Fibroblast of mammary gland (primary cell): ENCODE results near the gene NUDT14.

Experiments used
- DNase-seq: peaks from one replicate; pipeline ENCODE4 v3.0.0-alpha.2; 2010; ENCODE audit warnings: low read depth
- H3K4me3 ChIP-seq: 2 replicates; pipeline ENCODE4 v1.5.1; 2011; ENCODE audit warnings: low read depth, mild to moderate bottlenecking, low read length, moderate library complexity; ENCODE audit not compliant: control insufficient read depth
- TF ChIP-seq, protein P1 (sequence below): conservative IDR thresholded peaks from 2 replicates; pipeline ENCODE4 v1.5.1; 2011; ENCODE audit warnings: low read depth, low read length, inconsistent platforms; ENCODE audit not compliant: control insufficient read depth, insufficient read depth

Gene NUDT14

DNA sequence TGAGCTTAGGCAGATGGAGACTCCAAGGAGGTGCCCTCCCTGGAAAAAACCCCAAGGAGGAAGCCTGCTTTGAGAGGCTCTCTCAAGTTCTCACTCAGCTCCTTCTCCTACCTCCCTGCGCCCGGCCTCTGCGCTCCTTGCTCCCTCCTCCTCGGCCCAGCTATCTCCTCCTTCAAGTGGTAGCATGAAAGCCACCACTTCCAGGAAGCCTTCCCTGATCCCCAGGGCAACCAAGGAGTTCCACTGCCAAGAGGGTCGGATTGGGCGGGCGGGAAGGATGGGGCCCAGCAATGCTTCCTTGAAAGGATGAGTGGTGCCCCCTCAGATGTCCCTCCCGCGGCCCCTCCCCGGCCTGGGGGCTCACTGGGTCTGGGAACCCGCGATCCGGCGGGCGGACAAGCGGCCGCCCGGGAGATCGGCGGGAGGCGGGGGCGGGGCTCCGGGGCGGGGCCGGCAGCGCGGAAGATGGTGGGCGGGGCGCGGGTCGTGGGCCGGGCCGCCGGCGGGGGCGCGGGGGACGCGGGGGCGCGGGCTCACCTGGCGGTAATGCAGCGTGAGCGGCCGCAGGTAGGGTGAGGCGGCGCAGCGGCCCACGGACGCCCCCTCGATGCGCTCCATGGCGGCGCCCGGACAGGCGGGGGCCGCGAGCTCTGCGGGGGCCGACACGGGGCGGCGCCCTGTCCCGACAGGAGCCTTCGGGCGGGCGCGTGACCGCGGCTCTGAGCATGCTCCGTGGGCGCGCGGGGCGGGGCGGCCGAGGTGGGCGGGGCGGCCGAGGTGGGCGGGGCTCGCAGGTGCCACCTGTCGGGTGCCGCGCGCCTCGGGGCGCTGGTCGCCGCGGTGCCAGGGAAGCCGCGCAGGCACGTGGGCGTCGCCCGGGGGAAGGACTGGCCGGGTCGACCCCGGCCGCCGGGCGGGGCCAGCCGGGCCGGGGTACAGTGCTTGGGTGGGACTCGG is at the start of gene NUDT14:
NUDT14 (minus strand) TSS at position 721 of the 957 bp plus-strand sequence; CDS start at position 618, 103 bp downstream.
- TF ChIP-seq, protein P1, sequence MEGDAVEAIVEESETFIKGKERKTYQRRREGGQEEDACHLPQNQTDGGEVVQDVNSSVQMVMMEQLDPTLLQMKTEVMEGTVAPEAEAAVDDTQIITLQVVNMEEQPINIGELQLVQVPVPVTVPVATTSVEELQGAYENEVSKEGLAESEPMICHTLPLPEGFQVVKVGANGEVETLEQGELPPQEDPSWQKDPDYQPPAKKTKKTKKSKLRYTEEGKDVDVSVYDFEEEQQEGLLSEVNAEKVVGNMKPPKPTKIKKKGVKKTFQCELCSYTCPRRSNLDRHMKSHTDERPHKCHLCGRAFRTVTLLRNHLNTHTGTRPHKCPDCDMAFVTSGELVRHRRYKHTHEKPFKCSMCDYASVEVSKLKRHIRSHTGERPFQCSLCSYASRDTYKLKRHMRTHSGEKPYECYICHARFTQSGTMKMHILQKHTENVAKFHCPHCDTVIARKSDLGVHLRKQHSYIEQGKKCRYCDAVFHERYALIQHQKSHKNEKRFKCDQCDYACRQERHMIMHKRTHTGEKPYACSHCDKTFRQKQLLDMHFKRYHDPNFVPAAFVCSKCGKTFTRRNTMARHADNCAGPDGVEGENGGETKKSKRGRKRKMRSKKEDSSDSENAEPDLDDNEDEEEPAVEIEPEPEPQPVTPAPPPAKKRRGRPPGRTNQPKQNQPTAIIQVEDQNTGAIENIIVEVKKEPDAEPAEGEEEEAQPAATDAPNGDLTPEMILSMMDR = no peak
- peak within 1 kb of the TSS; percentile 39 for H3K4me3 ChIP-seq
- no peak for DNase-seq

DNA sequence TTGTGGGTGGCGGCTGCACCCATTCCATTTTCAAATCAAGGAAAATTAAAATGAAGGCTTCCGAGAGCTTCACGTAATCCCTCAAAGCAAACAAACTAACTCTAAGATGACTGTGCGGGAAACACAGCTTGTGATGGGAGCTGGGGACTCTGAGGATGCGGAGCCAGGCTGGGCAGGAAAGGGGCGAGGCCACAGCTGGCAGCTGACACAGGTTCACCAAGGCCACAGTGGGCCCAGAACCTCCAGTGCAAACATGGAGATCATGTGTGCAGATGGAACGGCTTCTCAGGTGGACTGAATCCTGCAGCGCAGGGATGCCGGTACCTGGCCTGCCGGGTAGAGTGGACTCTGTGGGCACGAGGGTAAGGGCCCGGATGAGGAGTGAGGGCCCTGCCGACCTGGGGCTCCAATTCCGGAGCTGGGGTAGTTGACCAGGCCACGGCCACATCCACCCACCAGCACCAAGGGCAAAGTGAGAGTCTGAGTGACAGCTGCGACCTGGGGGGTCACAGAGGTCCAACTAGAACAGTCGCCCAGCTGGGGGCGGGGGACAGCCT is 48.1 kb upstream of the NUDT14 start:
- no peak for DNase-seq
- H3K4me3 ChIP-seq = no peak overlapping the region
- TF ChIP-seq, protein P1 = no peak

DNA sequence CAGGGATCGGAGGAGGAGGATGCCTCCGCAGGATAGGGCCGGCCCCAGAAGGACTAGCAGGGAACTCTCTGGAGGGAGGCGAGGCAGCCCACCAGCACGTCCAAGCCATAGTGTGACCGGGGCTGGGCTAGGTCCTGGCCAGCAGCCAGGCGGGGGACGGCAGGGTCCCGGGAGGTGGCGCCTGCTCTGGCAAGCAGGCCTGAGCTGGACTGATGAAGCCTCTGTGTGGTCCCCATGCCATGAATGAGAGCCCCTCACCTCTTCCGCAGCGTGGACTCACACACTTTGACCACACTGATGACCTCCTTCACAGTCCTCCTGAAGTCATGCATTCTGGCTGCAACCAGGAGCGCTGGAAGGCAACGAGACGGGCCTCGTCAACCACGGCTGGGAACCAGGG is 47.5 kb upstream of the NUDT14 start:
- TF ChIP-seq, protein P1 = no peak

DNA sequence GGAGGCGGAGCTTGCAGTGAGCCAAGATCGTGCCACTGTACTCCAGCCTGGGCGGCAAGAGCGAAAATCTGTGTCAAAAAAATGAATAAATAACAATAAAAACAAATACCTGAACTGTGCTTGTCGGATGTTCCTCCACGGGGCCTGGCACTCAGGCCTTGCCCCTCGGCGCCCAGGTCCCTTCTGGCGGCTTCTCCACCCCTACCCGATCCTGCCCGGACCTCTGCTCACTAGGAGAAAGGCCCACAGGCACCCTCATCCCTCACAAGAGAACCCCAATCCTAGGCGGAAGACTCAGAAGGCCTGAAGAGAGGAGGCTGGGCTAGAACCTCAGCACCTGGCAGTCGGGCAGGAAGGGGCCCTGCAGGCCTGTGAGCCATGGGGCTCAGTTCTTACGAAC is 46.2 kb upstream of the NUDT14 start:
- DNase-seq = no peak
- no peak overlapping the region for H3K4me3 ChIP-seq
- TF ChIP-seq, protein P1 = no peak

More for the DNA sequence above, 47.5 kb upstream of the NUDT14 start:
- no peak overlapping the region for H3K4me3 ChIP-seq
- DNase-seq = no peak

DNA sequence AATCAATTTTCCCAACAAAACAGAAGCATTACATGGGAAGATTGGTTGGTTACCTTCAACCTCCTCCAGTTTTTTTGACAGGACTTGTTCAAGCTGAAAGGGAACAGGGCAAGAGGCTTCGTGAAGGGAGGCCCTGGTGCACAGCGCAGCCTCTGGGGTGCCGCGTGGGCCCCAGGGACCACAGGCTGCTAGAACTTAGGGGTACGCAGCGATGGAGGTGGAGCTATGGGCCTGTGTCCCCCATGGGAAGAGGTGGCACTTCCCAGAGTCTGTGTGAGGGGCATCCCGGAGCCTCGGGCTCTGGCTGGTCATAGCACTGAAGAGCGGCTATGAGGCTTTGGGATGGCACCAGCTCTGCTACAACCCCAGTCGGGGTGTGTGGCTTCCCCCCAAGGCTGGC is 45.1 kb upstream of the NUDT14 start:
- H3K4me3 ChIP-seq = no peak overlapping the region
- TF ChIP-seq, protein P1 = no peak
- no peak for DNase-seq

DNA sequence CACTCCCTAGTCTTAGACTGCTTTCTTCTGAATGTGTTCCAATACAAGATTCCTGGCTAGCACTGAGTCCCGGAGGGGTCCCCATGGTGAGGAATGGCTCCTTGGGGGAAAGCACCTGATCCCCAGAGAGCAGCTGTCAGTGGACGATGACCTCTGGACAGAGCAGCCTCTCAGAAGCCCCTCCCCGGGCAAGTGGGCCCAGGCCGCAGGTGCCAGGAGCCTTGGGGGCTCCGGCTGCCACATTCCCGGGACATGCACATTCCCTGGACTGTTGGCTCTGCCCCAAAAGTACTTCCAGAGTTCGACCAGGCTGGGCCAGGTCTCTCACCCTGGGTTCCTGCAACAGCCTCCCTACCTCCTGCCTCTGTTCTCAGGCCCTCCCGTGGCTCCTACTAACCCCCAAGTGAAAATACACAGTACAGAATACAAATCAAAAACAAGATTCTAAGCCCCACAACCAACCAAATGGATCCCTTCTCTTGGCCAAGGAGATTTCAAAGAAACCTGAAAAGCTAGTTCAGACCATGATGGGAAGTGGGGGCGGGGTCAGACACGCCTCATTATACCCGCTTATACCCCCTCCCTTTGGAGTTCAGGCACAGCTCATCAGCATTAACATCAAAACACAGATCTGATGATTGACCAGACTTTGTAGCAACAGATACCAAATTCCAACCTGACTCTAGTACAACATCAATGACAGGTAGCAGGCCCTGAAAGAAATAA is 43.9 kb upstream of the NUDT14 start:
- TF ChIP-seq, protein P1 = no peak
- DNase-seq = no peak
- no peak overlapping the region for H3K4me3 ChIP-seq
